GM23338 (cell line): ENCODE results near the gene DNASE1.

ENCODE experiments used
- CREB1 ChIP-seq: fragments of 250-450 bp; sonication (Bioruptor Pico); IDR thresholded peaks from 2 replicates; pipeline ENCODE4 v1.5.0; 2020; ENCODE audit warnings: low read depth, mild to moderate bottlenecking, moderate library complexity
- EZH2 ChIP-seq: fragments of 200-600 bp; sonication (generic); IDR thresholded peaks from one replicate; pipeline ENCODE4 v1.8.0; 2017; ENCODE audit warnings: antibody characterized with exemption, mild to moderate bottlenecking, low read depth; ENCODE audit not compliant: unreplicated experiment
- POLR2AphosphoS5 ChIP-seq: IDR thresholded peaks from 2 replicates; pipeline ENCODE4 v1.6.1; 2016; ENCODE audit warnings: antibody characterized with exemption, low read depth
- REST ChIP-seq: IDR thresholded peaks from one replicate; pipeline ENCODE4 v1.6.1; 2018; ENCODE audit warnings: antibody characterized with exemption; ENCODE audit not compliant: unreplicated experiment
- TF ChIP-seq, protein P1 (sequence below), 2 experiments: fragments of 200-600 bp in 1 of 2; sonication (generic) in 1 of 2; conservative IDR thresholded peaks; 2 replicates each; pipeline versions ENCODE4 v1.5.1 to v1.6.1; 2016 to 2017; ENCODE audit warnings: antibody characterized with exemption in 2 of 2, low read depth in 2 of 2, mild to moderate bottlenecking in 2 of 2, moderate library complexity in 1 of 2

- TF ChIP-seq, protein P1, sequence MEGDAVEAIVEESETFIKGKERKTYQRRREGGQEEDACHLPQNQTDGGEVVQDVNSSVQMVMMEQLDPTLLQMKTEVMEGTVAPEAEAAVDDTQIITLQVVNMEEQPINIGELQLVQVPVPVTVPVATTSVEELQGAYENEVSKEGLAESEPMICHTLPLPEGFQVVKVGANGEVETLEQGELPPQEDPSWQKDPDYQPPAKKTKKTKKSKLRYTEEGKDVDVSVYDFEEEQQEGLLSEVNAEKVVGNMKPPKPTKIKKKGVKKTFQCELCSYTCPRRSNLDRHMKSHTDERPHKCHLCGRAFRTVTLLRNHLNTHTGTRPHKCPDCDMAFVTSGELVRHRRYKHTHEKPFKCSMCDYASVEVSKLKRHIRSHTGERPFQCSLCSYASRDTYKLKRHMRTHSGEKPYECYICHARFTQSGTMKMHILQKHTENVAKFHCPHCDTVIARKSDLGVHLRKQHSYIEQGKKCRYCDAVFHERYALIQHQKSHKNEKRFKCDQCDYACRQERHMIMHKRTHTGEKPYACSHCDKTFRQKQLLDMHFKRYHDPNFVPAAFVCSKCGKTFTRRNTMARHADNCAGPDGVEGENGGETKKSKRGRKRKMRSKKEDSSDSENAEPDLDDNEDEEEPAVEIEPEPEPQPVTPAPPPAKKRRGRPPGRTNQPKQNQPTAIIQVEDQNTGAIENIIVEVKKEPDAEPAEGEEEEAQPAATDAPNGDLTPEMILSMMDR (conservative IDR thresholded peaks at IDR 0.05; ENCODE audit: low read depth in 2 of 2): no peak
- TF ChIP-seq POLR2AphosphoS5 (no peak), EZH2 (no peak), CREB1 (CRISPR knock-in tag) (no peak), REST (no peak)
Measured at GRCh38 chr16:3701531-3701930, 47.0 kb downstream of the DNASE1 start.
